ENCODE measurements around the gene DOCK4.

DOCK4 gene

DNA sequence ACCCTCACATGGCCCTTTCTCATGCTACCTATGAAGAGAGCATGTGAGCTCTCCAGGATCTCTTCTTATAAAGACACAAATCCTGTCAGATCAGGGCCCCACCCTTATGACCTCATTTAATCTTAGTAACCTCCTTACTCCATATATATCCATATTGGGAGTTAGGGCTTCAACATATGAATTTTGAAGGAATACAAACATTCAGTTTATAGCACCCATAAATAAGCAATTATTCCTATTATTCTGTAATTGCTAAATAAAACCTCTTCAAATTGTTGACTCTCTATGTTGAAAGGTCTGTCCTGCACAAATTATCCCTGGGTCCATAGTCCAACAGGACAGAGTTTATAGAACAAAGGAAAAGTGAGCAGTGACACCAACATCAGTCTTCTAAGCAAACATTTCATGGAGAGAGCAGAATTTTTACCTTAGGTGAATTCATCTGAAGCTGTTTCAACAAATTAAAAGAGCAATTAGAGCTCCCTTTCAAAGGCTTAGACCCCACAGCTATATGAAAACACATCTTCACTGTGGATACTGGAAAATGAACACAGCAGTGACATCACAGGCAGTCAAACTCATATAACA lies 12.2 kb downstream of the DOCK4 start:
- no peak overlapping the region for H3K4me3 ChIP-seq (ENCODE audit: low read depth, low read length)
- DNase-seq (ENCODE audit: low read depth) = no peak

DNA sequence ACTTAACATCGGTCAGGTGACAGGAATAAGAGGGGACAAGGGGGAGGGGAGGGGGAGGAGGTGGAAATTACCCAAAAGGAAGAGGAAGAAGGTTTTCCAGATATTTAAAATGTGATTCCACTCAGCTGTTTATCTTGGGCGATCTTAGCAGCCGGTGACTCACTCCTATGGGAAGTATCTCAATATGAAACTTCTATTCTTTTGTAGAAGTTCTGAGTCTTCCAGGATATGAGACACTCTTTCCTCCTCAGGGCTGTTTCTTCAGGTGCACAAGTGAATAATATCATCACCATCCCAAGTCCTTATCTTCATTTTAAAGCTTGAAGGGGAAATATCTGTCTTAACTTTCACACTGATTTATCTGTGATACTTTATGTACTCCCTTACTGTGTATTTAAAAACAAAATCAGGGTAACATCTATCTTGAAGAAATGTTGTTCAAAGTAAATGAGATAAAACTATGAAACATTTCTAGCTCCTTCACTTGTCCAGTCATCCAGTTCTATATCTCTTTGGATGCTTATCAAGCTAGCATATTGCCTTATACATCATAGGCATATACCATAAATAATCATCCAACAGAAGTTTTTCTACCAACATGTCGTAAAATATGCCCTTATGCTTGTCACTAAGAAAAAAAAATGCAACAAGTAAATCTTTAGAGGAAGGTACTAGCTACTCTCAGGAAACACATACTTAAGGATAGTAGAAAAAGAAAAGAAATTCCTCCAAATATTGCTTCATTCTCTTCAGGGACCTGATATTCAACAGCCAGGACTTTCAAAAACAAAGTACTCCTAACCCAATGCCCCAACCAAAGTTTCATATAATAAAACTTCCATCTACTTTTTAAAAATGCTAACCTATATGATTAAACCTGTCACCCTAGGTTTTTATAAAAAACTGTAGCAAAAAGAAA lies 13.7 kb downstream of the DOCK4 start:
- peak; percentile 31 for DNase-seq (ENCODE audit: low read depth)
- no peak overlapping the region for H3K4me3 ChIP-seq (ENCODE audit: low read depth, low read length)

DNA sequence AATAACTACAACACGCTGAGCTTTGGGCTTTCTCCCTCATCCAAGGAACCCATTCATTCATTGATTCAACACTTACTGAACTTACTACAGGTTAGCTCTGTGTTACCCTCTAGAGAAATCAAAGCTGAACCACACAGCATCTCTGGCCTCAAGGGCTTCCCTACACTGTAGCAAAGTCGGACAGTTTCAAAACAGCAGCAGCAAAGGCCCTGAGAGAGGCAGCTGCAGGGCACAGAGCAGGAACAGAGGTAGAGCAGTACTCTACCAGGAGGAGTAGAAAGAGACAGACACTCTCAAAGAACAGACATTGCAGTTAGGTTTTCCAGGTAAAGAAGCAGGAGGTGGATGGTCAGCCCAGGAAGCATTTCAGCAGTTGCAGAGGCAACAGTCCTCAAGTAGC lies 16.1 kb downstream of the DOCK4 start:
- no peak for DNase-seq (ENCODE audit: low read depth)
- H3K4me3 ChIP-seq (ENCODE audit: low read depth, low read length) = no peak overlapping the region

DNA sequence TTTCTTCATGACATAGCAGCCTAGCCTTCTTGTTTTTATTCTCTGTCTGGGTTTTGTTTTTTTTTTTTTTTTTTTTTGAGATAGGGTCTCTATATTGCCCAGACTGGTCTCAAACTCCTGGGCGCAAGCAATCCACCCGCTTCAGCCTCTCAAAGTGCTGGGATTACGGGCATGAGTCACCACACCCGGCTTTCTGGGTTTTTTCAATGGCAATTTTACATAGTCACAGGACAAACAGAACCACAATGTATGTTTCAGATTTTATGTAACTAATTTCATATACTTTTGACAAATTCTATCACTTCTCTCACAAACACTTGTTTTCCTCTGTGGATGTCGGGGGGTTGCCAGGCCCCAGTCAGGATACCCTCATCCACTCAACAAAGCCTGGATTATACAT lies 16.5 kb downstream of the DOCK4 start:
- no peak for DNase-seq (ENCODE audit: low read depth)
- H3K4me3 ChIP-seq (ENCODE audit: low read depth, low read length) = no peak overlapping the region

DNA sequence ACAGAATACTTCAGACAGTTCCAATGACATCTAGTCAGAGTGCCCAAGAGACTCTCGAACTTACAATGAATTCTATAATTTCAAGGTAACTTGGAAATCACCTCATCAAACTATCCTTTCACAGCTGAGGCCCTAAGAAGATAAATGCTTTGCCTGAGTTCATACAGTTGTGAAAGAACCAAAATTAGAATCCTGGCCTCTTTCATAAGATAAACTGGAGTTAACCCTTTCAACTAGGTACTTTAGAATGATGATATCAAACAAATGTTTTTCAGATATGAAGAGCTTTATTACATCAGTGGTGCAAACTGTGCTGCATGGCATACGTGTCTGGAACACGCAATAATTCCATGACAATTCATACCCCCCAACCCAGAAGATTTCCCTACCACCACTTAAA lies 17.9 kb downstream of the DOCK4 start:
- H3K4me3 ChIP-seq (ENCODE audit: low read depth, low read length) = no peak overlapping the region
- no peak for DNase-seq (ENCODE audit: low read depth)

DNA sequence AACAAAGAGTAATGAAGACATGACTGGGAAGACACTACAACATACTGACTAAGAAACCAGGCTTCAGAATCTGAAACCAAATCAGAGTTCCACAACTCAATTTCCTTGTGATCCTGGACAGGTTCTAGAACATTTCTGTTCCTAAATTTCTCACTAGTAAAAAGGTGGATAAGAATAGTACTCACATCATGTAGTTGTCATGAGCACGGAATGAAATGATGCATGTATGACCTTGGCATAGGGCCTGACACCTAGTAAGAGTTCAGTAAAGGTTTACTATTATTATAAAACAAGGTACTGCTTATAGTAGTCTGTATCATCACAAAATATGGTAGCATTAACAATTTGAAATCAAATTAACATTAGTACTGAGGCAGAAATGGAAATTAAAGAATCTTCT lies 19.9 kb downstream of the DOCK4 start:
- DNase-seq (ENCODE audit: low read depth) = no peak
- H3K4me3 ChIP-seq (ENCODE audit: low read depth, low read length) = no peak overlapping the region

DNA sequence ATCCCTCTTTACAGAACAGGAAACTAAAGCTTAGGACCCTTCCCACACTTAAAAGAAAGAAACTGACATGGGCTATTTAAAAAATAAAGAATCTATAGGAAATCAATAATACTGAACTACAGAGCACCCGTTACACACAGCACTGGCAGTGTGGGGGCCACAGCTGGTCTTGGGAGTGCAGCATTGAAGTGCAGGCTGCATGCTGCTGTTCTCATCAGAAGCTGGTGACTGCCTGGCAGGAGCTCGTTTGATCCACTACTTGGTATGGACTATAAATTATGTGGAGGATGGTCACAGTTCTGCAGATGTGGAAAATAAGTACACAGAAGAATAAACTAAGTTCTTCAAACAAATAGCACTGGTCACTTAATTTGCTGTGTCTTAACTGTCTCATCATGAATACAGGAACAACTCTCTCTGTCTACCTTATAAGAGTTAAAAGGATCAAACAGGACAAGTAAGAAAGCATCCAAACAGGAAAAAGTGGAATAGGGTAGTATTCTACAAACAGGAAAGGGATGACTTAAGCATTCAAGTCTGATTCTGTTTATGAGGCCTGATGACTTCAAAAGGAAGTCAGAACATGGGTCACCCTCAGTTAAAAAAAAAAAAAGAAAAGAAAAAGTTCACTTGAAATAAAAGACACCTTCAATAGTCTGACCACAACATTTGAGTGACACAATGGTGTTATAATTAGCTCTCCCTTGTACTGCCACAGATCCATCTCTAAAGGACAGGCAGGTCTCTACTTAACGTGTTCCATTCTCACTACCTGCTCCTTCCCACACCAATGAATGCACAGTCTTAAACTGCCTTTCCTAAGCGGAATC lies 21.0 kb downstream of the DOCK4 start:
- H3K4me3 ChIP-seq (ENCODE audit: low read depth, low read length) = no peak overlapping the region
- no peak for DNase-seq (ENCODE audit: low read depth)

DNA sequence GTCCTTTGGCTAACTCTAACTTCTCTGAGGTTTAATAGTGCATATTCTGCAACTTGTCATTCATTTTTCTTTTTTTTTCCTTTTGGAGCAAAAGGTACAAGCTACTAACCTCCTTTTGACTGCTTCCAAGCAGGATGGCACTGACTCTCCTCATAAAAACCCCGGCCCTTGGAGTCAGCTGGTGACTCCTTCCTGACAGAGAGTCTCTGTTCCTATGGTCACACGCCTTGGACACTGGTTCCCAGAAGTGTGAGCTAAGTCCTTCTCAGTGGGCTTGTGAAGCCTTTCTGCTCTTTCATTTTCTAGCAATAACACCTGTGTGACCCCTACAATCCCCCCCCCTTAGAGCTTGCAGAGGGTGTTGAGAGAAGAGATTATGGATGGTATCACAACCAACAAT lies 21.7 kb downstream of the DOCK4 start:
- no peak for DNase-seq (ENCODE audit: low read depth)
- no peak overlapping the region for H3K4me3 ChIP-seq (ENCODE audit: low read depth, low read length)

DNA sequence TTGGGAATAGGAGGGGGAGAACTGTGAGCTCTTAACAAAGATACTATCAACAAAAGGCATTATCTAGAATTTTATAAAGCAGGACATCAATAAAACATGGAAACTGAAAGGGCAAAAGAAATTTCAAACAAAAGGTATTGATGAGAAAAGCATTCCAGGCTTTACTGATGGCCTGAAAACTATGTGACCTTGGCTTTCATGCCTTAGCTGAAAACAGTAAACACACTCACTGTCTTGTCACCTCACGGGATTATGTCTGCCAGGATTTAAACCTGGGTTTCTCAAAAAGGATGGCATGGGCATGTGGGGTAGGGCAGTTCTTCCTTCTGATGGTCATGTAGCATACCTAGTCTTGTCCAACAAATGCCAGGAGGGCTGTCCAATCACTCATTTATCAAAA lies 22.9 kb downstream of the DOCK4 start:
- H3K4me3 ChIP-seq (ENCODE audit: low read depth, low read length) = no peak overlapping the region
- no peak for DNase-seq (ENCODE audit: low read depth)

DNA sequence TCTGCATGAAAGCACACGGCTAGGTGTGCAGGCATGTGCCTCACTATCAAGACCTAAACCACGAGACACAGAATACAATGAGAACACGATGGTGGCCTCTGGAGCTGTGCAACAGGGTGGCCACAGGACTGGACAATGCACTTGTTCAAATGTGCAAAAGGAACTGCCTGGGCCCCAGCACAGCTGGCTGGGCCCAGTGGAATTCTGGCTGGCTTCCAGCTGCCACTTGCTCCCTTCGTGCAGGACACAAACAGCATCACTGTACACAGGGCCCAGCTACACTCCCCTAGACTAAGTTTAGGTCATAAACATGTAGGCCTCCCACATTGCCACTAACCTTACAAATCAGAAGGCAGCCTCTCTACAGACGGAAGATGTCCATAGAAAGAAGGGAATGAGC lies 23.4 kb downstream of the DOCK4 start:
- no peak overlapping the region for H3K4me3 ChIP-seq (ENCODE audit: low read depth, low read length)
- no peak for DNase-seq (ENCODE audit: low read depth)

DNA sequence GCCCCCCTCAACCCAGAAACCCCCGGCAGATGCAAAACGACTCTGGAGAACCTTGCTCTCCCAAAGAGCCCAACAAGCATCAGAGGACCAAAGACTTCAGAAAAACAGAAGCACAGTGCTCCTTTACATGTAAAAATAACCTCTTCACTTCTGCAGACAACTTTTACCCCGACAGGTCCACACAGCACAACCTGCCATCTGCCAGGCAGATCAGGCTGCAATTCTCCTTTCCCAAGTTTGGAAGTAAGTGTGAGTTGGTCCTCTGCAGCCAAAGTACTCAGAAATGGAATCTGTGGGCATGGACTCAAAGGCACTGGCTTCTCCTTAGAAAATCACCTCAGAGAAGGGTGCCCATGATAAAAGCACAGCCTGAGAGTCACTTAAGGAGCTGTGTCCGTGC lies 26.0 kb downstream of the DOCK4 start:
- no peak for DNase-seq (ENCODE audit: low read depth)
- H3K4me3 ChIP-seq (ENCODE audit: low read depth, low read length) = no peak overlapping the region

DNA sequence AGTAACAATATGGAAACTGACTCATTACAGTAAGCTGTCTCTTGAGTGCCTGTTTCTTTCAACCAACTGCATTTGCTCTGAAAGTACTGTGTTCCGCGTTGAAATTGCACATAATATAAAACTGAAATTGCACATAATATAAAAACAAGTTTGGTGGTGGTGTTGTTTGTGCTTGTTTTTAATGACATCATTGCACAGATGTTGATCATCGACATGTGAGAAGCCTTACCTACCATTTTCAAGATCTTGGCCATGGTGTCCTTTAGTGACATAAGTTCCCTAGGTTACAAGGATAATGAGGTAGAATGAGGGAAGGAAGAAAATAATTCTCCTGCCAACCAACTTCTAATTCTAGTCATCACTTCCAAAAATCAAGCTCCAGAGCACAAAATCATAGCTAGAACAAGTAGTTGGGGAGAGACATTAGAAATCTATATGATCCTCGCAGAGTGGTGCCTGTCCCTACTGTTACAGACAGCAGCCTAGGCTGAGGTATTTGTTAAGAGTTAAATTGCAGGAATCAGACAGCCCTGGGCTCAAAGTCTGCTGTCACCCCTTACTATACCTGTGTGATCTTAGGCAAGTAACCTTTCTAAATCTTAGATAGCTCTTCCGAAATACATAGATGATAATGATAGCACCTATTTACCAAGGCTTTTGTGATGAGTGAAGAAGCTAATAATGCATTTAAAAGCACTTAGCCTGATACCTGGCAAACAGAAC lies 29.3 kb downstream of the DOCK4 start:
- H3K4me3 ChIP-seq (ENCODE audit: low read depth, low read length) = no peak overlapping the region
- no peak for DNase-seq (ENCODE audit: low read depth)

DNA sequence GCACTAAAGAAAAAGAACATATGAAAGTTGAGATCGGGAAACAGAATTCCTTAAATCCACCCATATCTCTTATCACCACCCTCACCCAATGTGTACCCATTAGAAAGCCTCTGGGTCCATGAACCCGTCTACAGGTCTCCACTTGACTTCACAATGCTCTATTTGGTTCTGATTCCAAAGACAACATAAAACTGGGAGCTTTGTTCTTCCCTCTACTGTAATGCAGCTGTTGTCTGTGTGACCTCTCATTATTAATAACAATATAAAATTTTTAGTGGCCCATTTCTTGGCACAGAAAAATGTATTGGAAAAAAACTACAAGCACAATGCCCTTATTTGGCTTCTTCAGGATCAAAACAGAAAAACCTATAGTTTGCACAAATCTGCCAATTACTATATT lies 30.0 kb downstream of the DOCK4 start:
- DNase-seq (ENCODE audit: low read depth) = no peak
- no peak overlapping the region for H3K4me3 ChIP-seq (ENCODE audit: low read depth, low read length)

DNA sequence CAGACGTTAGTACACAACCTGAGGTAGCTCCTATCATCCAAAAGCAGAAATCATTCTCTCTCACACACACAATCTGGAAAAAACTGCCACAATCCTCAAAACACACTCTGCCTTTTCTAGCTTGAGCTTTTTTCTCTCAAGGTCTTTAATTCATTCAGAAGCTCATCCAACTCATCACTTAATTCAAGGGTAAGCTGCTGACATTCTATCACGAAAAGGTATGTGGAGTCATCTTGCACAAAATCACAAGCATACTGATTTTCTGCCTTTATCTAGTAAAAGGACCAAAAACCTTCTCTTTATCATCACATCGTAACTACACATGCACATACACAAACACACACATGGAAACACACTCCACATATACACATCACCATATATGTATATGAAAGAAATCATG lies 32.0 kb downstream of the DOCK4 start:
- no peak for DNase-seq (ENCODE audit: low read depth)
- H3K4me3 ChIP-seq (ENCODE audit: low read depth, low read length) = no peak overlapping the region

DNA sequence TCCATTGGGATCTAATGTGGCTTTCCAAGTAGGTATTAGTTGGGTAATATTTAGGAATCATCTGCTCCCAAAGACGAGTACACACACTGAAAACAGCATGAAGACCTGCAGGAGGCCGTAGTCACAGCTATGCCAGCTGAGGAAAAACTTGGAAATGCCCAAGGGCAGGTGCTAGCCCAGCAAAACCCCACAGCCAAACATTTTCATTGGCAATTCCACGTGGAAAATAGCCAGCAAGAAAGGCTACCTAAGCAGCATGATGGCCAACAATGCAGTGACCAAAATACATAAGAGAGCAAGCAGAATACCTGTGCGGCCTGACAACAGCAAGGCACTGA lies 32.7 kb downstream of the DOCK4 start:
- no peak for DNase-seq (ENCODE audit: low read depth)
- H3K4me3 ChIP-seq (ENCODE audit: low read depth, low read length) = no peak overlapping the region

DNA sequence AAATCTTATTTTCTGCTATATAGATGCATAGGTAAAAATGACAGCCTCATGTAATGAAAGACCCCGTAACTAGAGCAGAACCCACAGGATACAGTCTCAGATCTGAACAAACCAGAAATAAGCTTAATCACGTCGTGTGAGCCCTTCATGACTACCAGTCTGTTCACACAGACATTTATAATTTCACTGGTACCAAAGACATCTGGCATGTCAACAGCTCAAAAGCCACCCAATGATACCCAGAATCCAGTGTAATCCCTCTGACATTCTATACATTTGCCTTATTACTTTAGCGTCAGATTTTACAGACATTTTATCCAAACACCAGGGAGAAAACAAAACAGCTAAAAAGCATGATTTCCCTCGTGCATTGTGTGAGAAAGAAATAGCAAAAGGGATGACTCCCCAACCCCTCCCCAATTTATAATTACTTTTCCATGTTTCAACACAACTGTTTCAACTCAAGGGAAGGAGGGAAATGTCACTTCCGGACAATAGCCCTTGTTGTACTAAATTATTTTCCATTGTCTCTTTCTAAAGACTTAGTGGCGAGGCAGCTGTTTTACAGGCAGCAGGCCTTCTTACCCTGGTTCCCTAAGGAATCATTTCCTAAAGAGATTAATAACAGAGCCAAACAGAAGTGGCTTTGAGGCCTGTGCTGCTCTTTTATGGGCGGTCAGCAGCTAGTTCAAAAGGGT lies 33.2 kb downstream of the DOCK4 start:
- no peak overlapping the region for H3K4me3 ChIP-seq (ENCODE audit: low read depth, low read length)
- DNase-seq (ENCODE audit: low read depth) = no peak

DNA sequence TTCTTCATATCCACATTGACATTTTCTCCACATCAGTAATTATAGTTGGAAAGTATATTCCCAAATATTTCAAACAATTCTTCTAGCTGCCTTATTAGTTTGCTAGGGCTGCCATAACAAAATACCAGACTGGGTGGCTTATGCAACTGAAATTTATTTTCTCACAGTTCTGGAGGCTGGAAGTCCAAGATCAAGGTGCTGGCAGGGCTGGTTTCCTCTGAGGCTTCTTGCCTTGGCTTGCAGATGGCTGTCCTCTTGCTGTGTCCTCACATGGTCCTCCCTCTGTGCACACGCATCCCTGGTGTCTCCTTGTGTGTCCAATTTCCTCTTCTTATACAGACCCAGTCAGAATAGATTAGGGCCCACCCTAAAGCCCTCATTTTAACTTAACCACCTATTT lies 34.5 kb downstream of the DOCK4 start:
- no peak overlapping the region for H3K4me3 ChIP-seq (ENCODE audit: low read depth, low read length)
- DNase-seq (ENCODE audit: low read depth) = no peak

DNA sequence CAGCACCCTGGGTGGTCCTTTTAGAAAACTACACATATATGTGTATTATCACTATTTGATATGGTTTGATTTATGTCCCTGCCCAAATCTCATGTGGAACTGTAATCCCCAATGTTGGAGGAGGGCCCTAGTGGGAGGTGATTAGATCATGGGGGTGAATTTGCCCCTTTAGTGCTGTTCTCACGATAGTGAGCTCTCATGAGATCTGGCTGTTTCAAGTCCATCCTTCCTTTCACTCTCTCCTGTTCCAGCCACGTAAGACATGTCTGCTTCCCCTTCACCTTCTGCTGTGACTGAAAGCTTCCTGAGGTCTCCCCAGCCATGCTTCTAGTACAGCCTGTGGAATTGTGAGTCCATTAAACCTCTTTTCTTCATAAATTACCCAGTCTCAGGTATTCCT lies 37.3 kb downstream of the DOCK4 start:
- H3K4me3 ChIP-seq (ENCODE audit: low read depth, low read length) = no peak overlapping the region
- no peak for DNase-seq (ENCODE audit: low read depth)

DNA sequence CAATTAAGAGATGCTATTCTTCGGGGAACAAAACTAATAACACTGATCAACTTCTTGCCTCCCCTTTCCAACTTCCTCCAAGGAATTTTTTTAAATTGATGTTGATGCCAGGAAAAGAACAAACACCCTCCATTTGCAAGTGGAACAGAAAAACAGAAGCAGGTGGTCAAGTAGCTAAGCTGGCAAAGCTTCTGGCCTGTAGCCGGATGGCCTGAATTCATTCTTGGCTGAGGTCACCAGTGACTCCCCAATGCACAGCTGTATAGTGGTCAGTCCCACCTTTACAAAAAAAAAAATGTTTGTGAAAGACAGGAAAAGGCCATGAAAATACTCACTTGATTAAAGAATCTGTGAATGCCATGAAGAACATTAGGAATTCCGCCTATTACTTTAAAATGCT lies 39.1 kb downstream of the DOCK4 start:
- H3K4me3 ChIP-seq (ENCODE audit: low read depth, low read length) = no peak overlapping the region
- DNase-seq (ENCODE audit: low read depth) = no peak
